Gastroesophageal sphincter (tissue), 2 donors: ENCODE results near the gene SH3BP2.

Experiments
- POLR2A ChIP-seq, 2 donors: fragments of 450-650 bp; IDR thresholded peaks; one replicate each; pipeline ENCODE4 v1.6.1; 2017; ENCODE audit warnings: antibody characterized with exemption in 2 of 2, mild to moderate bottlenecking in 2 of 2, moderate library complexity in 1 of 2
- POLR2AphosphoS5 ChIP-seq: sonication (generic); formaldehyde crosslinking; IDR thresholded peaks from one replicate; pipeline ENCODE4 v1.6.1; 2017; ENCODE audit warnings: antibody characterized with exemption

DNA sequence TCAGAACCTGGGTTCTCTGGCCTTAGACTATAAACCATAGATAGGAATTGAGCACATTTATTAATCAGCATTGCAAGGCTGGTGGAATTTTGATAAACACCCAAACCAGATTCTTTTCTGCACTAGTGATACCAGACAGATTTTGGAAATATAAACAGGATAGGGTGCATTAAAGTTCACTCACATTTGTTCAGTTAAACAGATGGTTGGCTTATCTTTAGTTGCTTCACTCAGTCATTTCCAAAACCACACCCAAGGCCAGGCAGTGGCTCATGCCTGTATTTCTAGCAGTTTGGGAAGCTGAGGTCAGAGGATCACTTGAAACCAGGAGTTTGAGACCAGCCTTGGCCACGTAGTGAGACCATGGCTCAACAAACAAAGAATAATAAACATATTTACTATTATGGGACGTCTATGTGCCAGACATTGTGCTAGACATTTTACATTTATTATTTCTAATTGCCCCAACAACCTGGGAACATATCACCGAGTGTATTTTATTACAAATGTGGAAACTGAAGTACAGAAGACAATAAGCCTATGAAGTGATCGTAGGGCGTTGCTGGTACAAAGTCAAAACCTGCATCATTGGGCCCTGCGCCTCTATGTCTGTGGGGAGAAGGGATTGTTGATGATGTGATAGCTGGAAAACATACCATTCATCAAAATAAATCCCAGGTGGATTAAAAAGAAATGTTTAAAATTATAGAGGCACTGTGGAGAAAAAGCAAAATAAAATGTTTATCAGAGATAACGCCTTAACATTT is 65.7 kb downstream of the SH3BP2 start:
- no peak for TF ChIP-seq POLR2AphosphoS5
- TF ChIP-seq POLR2A (IDR thresholded peaks at IDR 0.05): no peak
